WTC11 (cell line): ENCODE results near the gene CTTN.

ENCODE experiments used
- FOXJ3 ChIP-seq: sonication (generic); formaldehyde crosslinking; IDR thresholded peaks from 2 replicates; pipeline ENCODE4 v1.9.0; 2021; ENCODE audit warnings: missing genetic modification reagents, mild to moderate bottlenecking, borderline replicate concordance
- ZBTB21 ChIP-seq: sonication (generic); formaldehyde crosslinking; IDR thresholded peaks from 2 replicates; pipeline ENCODE4 v1.8.1; 2023; ENCODE audit warnings: mild to moderate bottlenecking, missing genetic modification reagents, borderline replicate concordance
- ZNF232 ChIP-seq: sonication (generic); formaldehyde crosslinking; IDR thresholded peaks from 2 replicates; pipeline ENCODE4 v1.8.0; 2022; ENCODE audit warnings: mild to moderate bottlenecking, missing genetic modification reagents

DNA sequence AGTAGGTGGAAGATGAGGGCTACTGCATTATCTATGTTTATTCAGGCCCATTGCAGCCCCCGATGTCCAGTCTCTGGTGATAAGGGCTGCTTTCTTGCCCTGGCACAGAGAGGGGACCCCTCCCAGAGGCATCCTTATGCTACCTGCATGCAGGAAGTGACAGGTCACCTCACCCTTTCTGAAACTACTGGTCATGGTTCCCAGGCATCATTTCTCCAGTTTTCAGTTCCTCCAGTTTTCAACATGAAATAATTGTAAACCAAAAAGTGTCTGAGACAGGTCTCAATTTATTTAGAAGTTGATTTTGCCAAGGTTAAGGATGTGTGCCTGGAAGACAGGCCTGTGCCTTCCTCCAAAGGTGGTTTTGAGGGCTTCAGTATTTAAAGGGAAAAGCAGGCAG lies 57.0 kb downstream of the CTTN start:
- TF ChIP-seq ZBTB21 (no peak), ZNF232 (CRISPR knock-in tag) (no peak), FOXJ3 (no peak)
